Tracheal epithelial cell (primary cell): ENCODE results near the gene PIGH. TPM values are rescaled to one million over a fixed set of nuclear protein-coding genes. Genes with fewer than 3 reads are reported as not detected.

Source experiments
- total RNA-seq: library from RNA; depleted of rRNA; stranded (reverse); fragments of >200 nt; gene quantifications from 2 replicates; pipeline ENCODE4 v1.2.1, GENCODE V29; 2014

The PIGH gene, protein sequence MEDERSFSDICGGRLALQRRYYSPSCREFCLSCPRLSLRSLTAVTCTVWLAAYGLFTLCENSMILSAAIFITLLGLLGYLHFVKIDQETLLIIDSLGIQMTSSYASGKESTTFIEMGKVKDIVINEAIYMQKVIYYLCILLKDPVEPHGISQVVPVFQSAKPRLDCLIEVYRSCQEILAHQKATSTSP
- 18.1 and 20.0 TPM in 2 replicates for total RNA-seq

DNA sequence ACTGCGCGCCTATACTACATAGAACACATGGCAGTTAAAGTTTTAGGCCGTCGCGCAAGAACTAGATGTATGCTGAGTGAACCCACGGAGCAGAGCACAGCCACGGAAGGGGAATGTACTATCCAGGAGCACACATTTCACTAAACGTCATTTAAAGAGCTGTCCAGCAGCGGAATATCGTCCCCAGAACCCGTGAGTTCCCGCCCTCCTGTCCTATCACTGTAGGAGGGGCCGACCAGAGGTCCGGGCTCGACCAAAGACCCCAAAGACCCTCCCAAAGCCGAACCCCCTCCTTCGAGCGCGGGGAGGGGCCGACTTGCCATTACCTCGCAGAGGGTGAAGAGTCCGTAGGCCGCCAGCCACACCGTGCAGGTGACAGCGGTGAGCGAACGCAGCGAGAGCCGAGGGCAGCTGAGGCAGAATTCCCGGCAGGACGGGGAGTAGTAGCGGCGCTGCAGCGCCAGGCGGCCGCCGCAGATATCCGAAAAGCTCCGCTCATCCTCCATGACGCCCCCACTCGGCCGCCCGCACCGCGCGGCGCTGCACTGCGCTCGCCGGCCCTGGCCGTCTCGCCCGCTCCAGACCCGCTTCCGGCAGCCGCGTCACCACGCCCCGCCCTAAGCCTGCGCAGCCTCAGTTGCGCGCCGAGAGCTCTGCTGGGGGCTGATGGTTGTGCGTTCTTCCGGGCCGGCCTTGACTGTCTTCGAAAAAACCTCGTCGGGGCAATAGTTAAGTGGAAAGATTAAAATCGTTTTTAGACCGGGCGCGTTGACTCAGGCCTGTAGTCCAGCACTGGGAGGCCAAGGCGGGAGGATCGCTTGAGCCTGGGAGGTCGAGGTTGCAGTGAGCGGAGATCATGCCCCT lies at the start of gene PIGH:
Gene PIGH, minus strand, starts transcription at position 571 of the 864 bp plus-strand sequence. Its CDS starts 65 bp downstream, at position 506.

GRCh38 chr14:67619446-67620216 lies 19.6 kb upstream of the PIGH start, which contains the start of gene ARG2:
TSS of gene ARG2 (plus strand) at chr14:67619920. CDS start at chr14:67619978, 58 bp downstream.

Other genes with a start within 250 kb of the PIGH start
- gene ATP6V1D, start 240.5 kb downstream of the PIGH start, total RNA-seq = 108 and 109 TPM in 2 replicates
- 199 and 315 TPM in 2 replicates for gene EIF2S1, start 239.9 kb downstream of the PIGH start, total RNA-seq
- gene PLEK2, start 188.1 kb downstream of the PIGH start, total RNA-seq = 50.1 and 88.7 TPM in 2 replicates
- 0.43 and 1.9 TPM in 2 replicates for gene TMEM229B, start 111.5 kb downstream of the PIGH start, total RNA-seq
- gene PLEKHH1, start 67.0 kb downstream of the PIGH start, total RNA-seq = 2.9 and 4.0 TPM in 2 replicates
- gene ARG2, start 19.7 kb upstream of the PIGH start, total RNA-seq = 52.0 and 53.7 TPM in 2 replicates
- 48.0 and 62.7 TPM in 2 replicates for gene VTI1B, start 74.4 kb upstream of the PIGH start, total RNA-seq
- 122 and 141 TPM in 2 replicates for gene RDH11, start 95.5 kb upstream of the PIGH start, total RNA-seq
- gene RDH12, start 101.6 kb upstream of the PIGH start, total RNA-seq = 1.5 and 1.7 TPM in 2 replicates
- gene ZFYVE26, start 216.3 kb upstream of the PIGH start, total RNA-seq = 12.0 and 13.0 TPM in 2 replicates
- gene RAD51B, start 219.5 kb upstream of the PIGH start, total RNA-seq = 9.6 and 12.5 TPM in 2 replicates